ENCODE results near the gene APOA5. TPM values are rescaled to one million over a fixed set of nuclear protein-coding genes. Genes with fewer than 3 reads are reported as not detected.

The APOA5 gene
- total and polyA plus RNA-seq, 8 donors, result not detected

GRCh38 chr11:116797816-116798215 lies 6.1 kb upstream of the APOA5 start:
- Histone ChIP-seq H3K4me3 (no peak overlapping the region), H3K27ac (no peak overlapping the region), H3K9me3 (no peaks in the 10 kb centered on the region), H3K4me1 (peaks cover 0 to 15% (median 2%) of the 10 kb centered on the region in 4 donors), H3K36me3 (no peaks in the 10 kb centered on the region), H3K27me3 (no peaks in the 10 kb centered on the region)
- intact Hi-C loops (cut with DNase I; ENCODE audit: low total_unique reads), result loop anchor here (10.0 kb wide), 1 partner anchor 307 kb away; no protein-coding TSS in a partner anchor
- TF ChIP-seq POLR2A (IDR thresholded peaks at IDR 0.05) (no peak), EP300 (IDR thresholded peaks at IDR 0.05) (no peak), POLR2AphosphoS5 (IDR thresholded peaks at IDR 0.05) (no peak)
- TF ChIP-seq, protein P1, sequence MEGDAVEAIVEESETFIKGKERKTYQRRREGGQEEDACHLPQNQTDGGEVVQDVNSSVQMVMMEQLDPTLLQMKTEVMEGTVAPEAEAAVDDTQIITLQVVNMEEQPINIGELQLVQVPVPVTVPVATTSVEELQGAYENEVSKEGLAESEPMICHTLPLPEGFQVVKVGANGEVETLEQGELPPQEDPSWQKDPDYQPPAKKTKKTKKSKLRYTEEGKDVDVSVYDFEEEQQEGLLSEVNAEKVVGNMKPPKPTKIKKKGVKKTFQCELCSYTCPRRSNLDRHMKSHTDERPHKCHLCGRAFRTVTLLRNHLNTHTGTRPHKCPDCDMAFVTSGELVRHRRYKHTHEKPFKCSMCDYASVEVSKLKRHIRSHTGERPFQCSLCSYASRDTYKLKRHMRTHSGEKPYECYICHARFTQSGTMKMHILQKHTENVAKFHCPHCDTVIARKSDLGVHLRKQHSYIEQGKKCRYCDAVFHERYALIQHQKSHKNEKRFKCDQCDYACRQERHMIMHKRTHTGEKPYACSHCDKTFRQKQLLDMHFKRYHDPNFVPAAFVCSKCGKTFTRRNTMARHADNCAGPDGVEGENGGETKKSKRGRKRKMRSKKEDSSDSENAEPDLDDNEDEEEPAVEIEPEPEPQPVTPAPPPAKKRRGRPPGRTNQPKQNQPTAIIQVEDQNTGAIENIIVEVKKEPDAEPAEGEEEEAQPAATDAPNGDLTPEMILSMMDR (IDR thresholded peaks at IDR 0.05), result no peak
- DNase-seq, result no peak
- 30 to 61% (median 47%) methylated on average over 5 of the region's 5 CpGs for whole genome bisulfite sequencing, 5 donors

GRCh38 chr11:116796548-116796947 lies 4.9 kb upstream of the APOA5 start:
- Histone ChIP-seq H3K27ac (no peak overlapping the region), H3K4me3 (no peak overlapping the region), H3K4me1 (peaks cover 2 to 26% (median 9%) of the 10 kb centered on the region in 4 donors), H3K36me3 (no peaks in the 10 kb centered on the region), H3K27me3 (no peaks in the 10 kb centered on the region), H3K9me3 (no peaks in the 10 kb centered on the region)
- DNase-seq, result no peak
- intact Hi-C loops (cut with DNase I; ENCODE audit: low total_unique reads), result loop anchor here (10.0 kb wide), 1 partner anchor 308 kb away; no protein-coding TSS in a partner anchor
- TF ChIP-seq POLR2A (IDR thresholded peaks at IDR 0.05) (no peak), EP300 (IDR thresholded peaks at IDR 0.05) (no peak), POLR2AphosphoS5 (IDR thresholded peaks at IDR 0.05) (no peak)
- TF ChIP-seq, protein P1 (IDR thresholded peaks at IDR 0.05), result no peak
- 72 to 100% (median 89%) methylated on average over 1 of the region's 1 CpG for WGBS, 5 donors

DNA sequence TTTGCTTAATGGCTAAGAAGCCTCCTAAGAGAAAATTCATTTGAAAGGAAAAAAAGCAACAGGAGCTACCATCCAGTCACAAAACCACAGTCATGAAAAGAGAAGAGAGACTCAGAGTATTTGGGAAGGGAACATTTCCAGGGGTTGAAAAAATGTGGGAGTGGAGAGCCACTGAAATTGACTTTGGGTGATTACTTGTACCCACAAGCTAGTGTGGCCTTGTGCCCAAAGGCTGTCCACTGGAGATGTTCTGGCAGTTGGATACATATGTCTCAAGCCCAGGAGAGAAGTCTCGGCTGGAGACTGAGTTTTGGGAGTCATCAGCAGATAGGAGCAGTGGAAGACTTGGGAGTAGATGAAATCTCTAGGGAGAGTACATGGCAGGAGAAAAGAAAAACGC lies 3.2 kb upstream of the APOA5 start:
- DNase-seq, result no peak
- Histone ChIP-seq H3K27ac (no peak overlapping the region), H3K9me3 (no peaks in the 10 kb centered on the region), H3K27me3 (no peaks in the 10 kb centered on the region), H3K4me3 (no peak overlapping the region), H3K4me1 (peaks cover 6 to 34% (median 17%) of the 10 kb centered on the region in 4 donors), H3K36me3 (no peaks in the 10 kb centered on the region)
- intact Hi-C loops (cut with DNase I; ENCODE audit: low total_unique reads), result loop anchor here (10.0 kb wide), 1 partner anchor 310 kb away; no protein-coding TSS in a partner anchor
- WGBS, 5 donors, result 80 to 96% (median 87%) methylated on average over 2 of the region's 2 CpGs
- no peak for TF ChIP-seq POLR2A (IDR thresholded peaks at IDR 0.05)
- TF ChIP-seq, protein P1 (IDR thresholded peaks at IDR 0.05), result no peak
- no peak for TF ChIP-seq EP300 (IDR thresholded peaks at IDR 0.05)
- TF ChIP-seq POLR2AphosphoS5 (IDR thresholded peaks at IDR 0.05), result no peak

DNA sequence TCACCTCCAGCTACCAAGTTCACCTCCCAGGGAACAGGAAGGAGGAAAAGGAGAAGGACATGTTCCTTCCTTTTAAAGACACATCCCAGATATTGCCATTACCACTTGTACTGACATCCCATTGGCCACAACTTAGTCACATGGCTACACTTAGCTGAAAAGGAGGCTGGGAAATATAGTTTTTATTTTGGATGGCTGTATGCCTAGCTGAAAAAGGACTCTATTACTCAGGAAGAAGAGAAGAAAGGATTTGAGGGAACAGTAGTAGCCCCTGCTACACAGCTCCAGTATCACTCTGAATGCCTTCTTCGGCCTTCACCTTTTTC lies 2.1 kb upstream of the APOA5 start:
- Histone ChIP-seq H3K36me3 (no peaks in the 10 kb centered on the region), H3K4me3 (no peak overlapping the region), H3K4me1 (peaks cover 6 to 34% (median 18%) of the 10 kb centered on the region in 4 donors), H3K9me3 (no peaks in the 10 kb centered on the region), H3K27me3 (no peaks in the 10 kb centered on the region), H3K27ac (no peak overlapping the region)
- intact Hi-C loops (cut with DNase I; ENCODE audit: low total_unique reads), result loop anchor here (10.0 kb wide), 1 partner anchor 311 kb away; no protein-coding TSS in a partner anchor
- 88 to 100% (median 97%) methylated on average over 1 of the region's 1 CpG for WGBS, 5 donors
- TF ChIP-seq POLR2AphosphoS5 (IDR thresholded peaks at IDR 0.05), result no peak
- TF ChIP-seq, protein P1 (IDR thresholded peaks at IDR 0.05), result no peak
- TF ChIP-seq POLR2A (IDR thresholded peaks at IDR 0.05), result no peak
- peak in 1 of 2 donors; percentile 16 for DNase-seq
